ENCODE results near the gene CEMIP. TPM values are rescaled to one million over a fixed set of nuclear protein-coding genes. Genes with fewer than 3 reads are reported as not detected.

Gene CEMIP
- polyA plus RNA-seq, 2 of the 4 experiments (the other 2 are of a cell fraction) = 0.54 to 0.84 TPM

DNA sequence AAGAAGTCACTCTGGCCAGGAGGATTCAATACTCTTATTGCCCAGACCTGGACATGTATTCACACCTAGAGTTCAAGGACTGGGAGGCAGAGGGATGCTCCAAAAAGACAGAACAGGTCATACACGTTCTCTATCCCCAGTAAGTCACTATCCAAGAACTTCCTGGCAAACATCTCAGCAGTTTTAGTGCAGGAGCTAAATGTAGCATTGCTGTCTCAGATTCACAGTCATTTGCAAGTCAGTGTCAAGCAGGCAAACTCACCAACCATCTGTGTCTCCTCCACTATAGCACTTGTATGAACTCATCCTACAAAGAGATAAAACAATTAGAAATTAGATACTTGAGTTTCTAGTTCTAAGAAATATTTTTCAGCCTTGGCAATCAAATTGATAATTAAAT is 45.7 kb upstream of the CEMIP start:
- Histone ChIP-seq H3K9me3 (no peaks in the 10 kb centered on the region), H3K27ac (no peak overlapping the region), H3K4me2 (no peak overlapping the region), H3K4me1 (no peaks in the 10 kb centered on the region), H3K4me3 (no peak overlapping the region)
- ChIA-PET CTCF (interaction anchor here (0.8 to 2.2 kb wide), 4 partner anchors 43 to 166 kb away, joined by 3 to 10 read pairs (median 4); partner anchors contain the start of gene CEMIP), POLR2A (no interaction called here)
- DNase-seq (ENCODE audit: low read depth in 1 of 2, low spot score in 1 of 2) = no peak
- TF ChIP-seq NFE2L2 (conservative IDR thresholded peaks at IDR 0.05; ENCODE audit: low read length) (no peak), FOSL2 (IDR thresholded peaks at IDR 0.05) (no peak), FOSL2 (CRISPR knock-in tag; IDR thresholded peaks at IDR 0.05) (no peak), TP53 (CRISPR knock-in tag; IDR thresholded peaks at IDR 0.05) (no peak)
- no peak for FAIRE-seq
- 50% methylated on average over 1 of the region's 1 CpG for WGBS (ENCODE audit: missing lambda C conversion rate)
- no peak for ATAC-seq

DNA sequence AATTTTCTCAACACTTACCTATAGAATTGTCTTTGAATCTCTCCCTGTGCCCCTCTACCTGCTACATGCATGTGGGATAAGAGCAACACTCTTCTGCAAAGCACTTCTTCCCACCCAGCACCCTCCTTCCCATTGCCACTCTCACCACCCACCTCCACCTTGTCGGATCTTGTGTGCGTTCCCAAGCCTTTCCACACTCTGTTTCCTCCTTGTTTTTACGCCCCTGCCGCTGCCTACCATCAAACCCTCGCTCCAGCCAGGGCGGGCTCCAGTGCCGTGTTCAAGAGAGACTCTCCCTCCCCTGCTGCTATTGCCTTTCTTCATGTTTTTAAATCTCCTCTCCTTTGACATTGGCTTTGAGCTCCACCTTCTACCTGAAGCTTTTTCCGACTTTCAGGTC is 43.8 kb upstream of the CEMIP start:
- no peak for ATAC-seq
- CTCF ChIA-PET = no interaction called here

DNA sequence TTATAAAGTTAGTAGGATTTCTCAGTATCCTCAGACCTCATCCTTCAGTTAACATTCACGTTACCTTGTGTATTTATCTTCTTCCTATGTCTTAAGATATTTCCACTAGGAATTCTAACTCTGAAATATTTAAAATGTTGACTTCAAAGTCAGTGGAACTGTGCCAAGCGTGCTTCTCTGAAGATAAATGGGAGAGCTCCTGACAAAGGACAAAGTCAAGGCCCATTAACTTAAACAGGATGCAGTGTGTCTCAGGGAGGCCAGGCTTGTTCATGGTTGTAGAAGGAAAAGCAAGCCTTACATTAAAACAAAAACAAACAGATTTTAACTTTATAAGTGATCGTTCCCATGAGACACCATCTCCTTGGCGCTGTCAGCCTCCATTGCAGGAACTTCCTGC is 42.6 kb upstream of the CEMIP start:
- Histone ChIP-seq H3K27ac (no peak overlapping the region), H3K4me1 (no peaks in the 10 kb centered on the region), H3K4me2 (no peak overlapping the region), H3K9me3 (no peaks in the 10 kb centered on the region), H3K4me3 (no peak overlapping the region)
- no peak for FAIRE-seq
- no peak for ATAC-seq
- DNase-seq (ENCODE audit: low read depth in 1 of 2, low spot score in 1 of 2) = no peak
- POLR2A ChIA-PET = no interaction called here
- TF ChIP-seq RAD21 (conservative IDR thresholded peaks at IDR 0.05 in 1 of 2, IDR thresholded peaks at IDR 0.05 in 1 of 2) (no peak), KDM5A (IDR thresholded peaks at IDR 0.05) (no peak), NR3C1 (IDR thresholded peaks at IDR 0.05) (no peak), RARB (CRISPR knock-in tag; IDR thresholded peaks at IDR 0.05) (no peak), MAZ (IDR thresholded peaks at IDR 0.05; ENCODE audit: borderline replicate concordance, low read depth, low read length) (no peak), TFCP2L1 (CRISPR knock-in tag; IDR thresholded peaks at IDR 0.05) (no peak), ZSCAN20 (CRISPR knock-in tag; IDR thresholded peaks at IDR 0.05) (no peak), EHF (CRISPR knock-in tag; IDR thresholded peaks at IDR 0.05) (no peak), RCOR1 (IDR thresholded peaks at IDR 0.05; ENCODE audit: low read depth, low read length) (no peak), HOXB13 (CRISPR knock-in tag; IDR thresholded peaks at IDR 0.05; ENCODE audit: low read depth) (no peak), HOXB5 (CRISPR knock-in tag; IDR thresholded peaks at IDR 0.05) (no peak), MYC (IDR thresholded peaks at IDR 0.05; ENCODE audit: borderline replicate concordance, low read length) (no peak), FOSB (CRISPR knock-in tag; IDR thresholded peaks at IDR 0.05) (no peak)
- TF ChIP-seq, protein P1, sequence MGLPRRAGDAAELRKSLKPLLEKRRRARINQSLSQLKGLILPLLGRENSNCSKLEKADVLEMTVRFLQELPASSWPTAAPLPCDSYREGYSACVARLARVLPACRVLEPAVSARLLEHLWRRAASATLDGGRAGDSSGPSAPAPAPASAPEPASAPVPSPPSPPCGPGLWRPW (IDR thresholded peaks at IDR 0.05) = no peak
- TF ChIP-seq, protein P2, sequence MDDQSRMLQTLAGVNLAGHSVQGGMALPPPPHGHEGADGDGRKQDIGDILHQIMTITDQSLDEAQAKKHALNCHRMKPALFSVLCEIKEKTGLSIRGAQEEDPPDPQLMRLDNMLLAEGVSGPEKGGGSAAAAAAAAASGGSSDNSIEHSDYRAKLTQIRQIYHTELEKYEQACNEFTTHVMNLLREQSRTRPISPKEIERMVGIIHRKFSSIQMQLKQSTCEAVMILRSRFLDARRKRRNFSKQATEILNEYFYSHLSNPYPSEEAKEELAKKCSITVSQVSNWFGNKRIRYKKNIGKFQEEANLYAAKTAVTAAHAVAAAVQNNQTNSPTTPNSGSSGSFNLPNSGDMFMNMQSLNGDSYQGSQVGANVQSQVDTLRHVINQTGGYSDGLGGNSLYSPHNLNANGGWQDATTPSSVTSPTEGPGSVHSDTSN (IDR thresholded peaks at IDR 0.05) = no peak
- TF ChIP-seq, protein P3, sequence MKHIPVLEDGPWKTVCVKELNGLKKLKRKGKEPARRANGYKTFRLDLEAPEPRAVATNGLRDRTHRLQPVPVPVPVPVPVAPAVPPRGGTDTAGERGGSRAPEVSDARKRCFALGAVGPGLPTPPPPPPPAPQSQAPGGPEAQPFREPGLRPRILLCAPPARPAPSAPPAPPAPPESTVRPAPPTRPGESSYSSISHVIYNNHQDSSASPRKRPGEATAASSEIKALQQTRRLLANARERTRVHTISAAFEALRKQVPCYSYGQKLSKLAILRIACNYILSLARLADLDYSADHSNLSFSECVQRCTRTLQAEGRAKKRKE (CRISPR knock-in tag; IDR thresholded peaks at IDR 0.05; ENCODE audit: low read depth) = no peak
- 93% methylated on average over 4 of the region's 4 CpGs for WGBS (ENCODE audit: missing lambda C conversion rate)
- CTCF ChIA-PET = no interaction called here

More for the DNA sequence above, 43.8 kb upstream of the CEMIP start:
- no peak overlapping the region for H3K4me2 ChIP-seq
- TF ChIP-seq RFX5 (IDR thresholded peaks at IDR 0.05) (no peak), HDAC2 (IDR thresholded peaks at IDR 0.05) (no peak), GATA3 (IDR thresholded peaks at IDR 0.05; ENCODE audit: borderline replicate concordance) (no peak), FOSL2 (IDR thresholded peaks at IDR 0.05) (no peak), FOSL2 (CRISPR knock-in tag; IDR thresholded peaks at IDR 0.05) (no peak), TFCP2L1 (CRISPR knock-in tag; IDR thresholded peaks at IDR 0.05) (no peak)
- TF ChIP-seq, protein P1 (IDR thresholded peaks at IDR 0.05) = no peak
- TF ChIP-seq, protein P4, sequence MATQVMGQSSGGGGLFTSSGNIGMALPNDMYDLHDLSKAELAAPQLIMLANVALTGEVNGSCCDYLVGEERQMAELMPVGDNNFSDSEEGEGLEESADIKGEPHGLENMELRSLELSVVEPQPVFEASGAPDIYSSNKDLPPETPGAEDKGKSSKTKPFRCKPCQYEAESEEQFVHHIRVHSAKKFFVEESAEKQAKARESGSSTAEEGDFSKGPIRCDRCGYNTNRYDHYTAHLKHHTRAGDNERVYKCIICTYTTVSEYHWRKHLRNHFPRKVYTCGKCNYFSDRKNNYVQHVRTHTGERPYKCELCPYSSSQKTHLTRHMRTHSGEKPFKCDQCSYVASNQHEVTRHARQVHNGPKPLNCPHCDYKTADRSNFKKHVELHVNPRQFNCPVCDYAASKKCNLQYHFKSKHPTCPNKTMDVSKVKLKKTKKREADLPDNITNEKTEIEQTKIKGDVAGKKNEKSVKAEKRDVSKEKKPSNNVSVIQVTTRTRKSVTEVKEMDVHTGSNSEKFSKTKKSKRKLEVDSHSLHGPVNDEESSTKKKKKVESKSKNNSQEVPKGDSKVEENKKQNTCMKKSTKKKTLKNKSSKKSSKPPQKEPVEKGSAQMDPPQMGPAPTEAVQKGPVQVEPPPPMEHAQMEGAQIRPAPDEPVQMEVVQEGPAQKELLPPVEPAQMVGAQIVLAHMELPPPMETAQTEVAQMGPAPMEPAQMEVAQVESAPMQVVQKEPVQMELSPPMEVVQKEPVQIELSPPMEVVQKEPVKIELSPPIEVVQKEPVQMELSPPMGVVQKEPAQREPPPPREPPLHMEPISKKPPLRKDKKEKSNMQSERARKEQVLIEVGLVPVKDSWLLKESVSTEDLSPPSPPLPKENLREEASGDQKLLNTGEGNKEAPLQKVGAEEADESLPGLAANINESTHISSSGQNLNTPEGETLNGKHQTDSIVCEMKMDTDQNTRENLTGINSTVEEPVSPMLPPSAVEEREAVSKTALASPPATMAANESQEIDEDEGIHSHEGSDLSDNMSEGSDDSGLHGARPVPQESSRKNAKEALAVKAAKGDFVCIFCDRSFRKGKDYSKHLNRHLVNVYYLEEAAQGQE (IDR thresholded peaks at IDR 0.05) = no peak
- FAIRE-seq = no peak
- no peak overlapping the region for H3K4me3 ChIP-seq
- no peak overlapping the region for H3K27ac ChIP-seq
- 94% methylated on average over 8 of the region's 8 CpGs for WGBS (ENCODE audit: missing lambda C conversion rate)
- POLR2A ChIA-PET = no interaction called here
- no peak for DNase-seq (ENCODE audit: low read depth in 1 of 2, low spot score in 1 of 2)
- H3K4me1 ChIP-seq = no peaks in the 10 kb centered on the region
- no peaks in the 10 kb centered on the region for H3K9me3 ChIP-seq
